HG03469 (cell line): ENCODE measurements around the gene KLHL29.

ENCODE experiments used
- ATAC-seq: cut with Tn5 transposase; IDR thresholded peaks from one replicate; pipeline ENCODE4 v1.9.1; 2021; ENCODE audit warnings: mild to moderate bottlenecking, moderate library complexity, moderate number of reproducible peaks; ENCODE audit not compliant: unreplicated experiment

KLHL29 gene

GRCh38 chr2:23664066-23664788, 279.2 kb downstream of the KLHL29 start:
- ATAC-seq = no peak

- no peak for ATAC-seq
Measured at GRCh38 chr2:23666241-23666979, 281.4 kb downstream of the KLHL29 start.

- no peak for ATAC-seq
Measured at GRCh38 chr2:23666980-23667357, 282.0 kb downstream of the KLHL29 start.

- ATAC-seq = no peak
Measured at GRCh38 chr2:23668756-23669304, 283.9 kb downstream of the KLHL29 start.

GRCh38 chr2:23669413-23670244, 284.6 kb downstream of the KLHL29 start:
- ATAC-seq = no peak

- no peak for ATAC-seq
Measured at GRCh38 chr2:23670245-23670592, 285.2 kb downstream of the KLHL29 start.

- ATAC-seq = no peak
Measured at GRCh38 chr2:23673082-23673481, 288.1 kb downstream of the KLHL29 start.

- ATAC-seq = no peak
Measured at GRCh38 chr2:23673830-23674679, 289.1 kb downstream of the KLHL29 start.

- ATAC-seq = no peak
Measured at GRCh38 chr2:23675506-23675905, 290.5 kb downstream of the KLHL29 start.

GRCh38 chr2:23677836-23678235, 292.9 kb downstream of the KLHL29 start:
- ATAC-seq = no peak

- no peak for ATAC-seq
Measured at GRCh38 chr2:23679044-23679443, 294.1 kb downstream of the KLHL29 start.

GRCh38 chr2:23680951-23681350, 296.0 kb downstream of the KLHL29 start:
- ATAC-seq = no peak

- ATAC-seq = no peak
Measured at GRCh38 chr2:23681356-23682140, 296.6 kb downstream of the KLHL29 start.

- ATAC-seq = no peak
Measured at GRCh38 chr2:23682481-23682880, 297.5 kb downstream of the KLHL29 start.

- no peak for ATAC-seq
Measured at GRCh38 chr2:23683001-23683400, 298.0 kb downstream of the KLHL29 start.

- no peak for ATAC-seq
Measured at GRCh38 chr2:23684395-23685176, 299.6 kb downstream of the KLHL29 start.

- no peak for ATAC-seq
Measured at GRCh38 chr2:23685181-23685580, 300.2 kb downstream of the KLHL29 start.

GRCh38 chr2:23685706-23686105, 300.7 kb downstream of the KLHL29 start:
- ATAC-seq = no peak
